Body of pancreas (tissue), 4 donors: ENCODE measurements around the gene KCNT2. TPM values are rescaled to one million over a fixed set of nuclear protein-coding genes. Genes with fewer than 3 reads are reported as not detected.
A peak's percentile ranks its signal among the peaks of the same experiment; 100 is the strongest.

Experiments used
- ATAC-seq: fragments of 150-250 bp; one replicate; pipeline ENCODE4 v1.9.1; 2016
- DNase-seq, 4 donors: peaks; one replicate each; pipeline ENCODE4 v3.0.0-alpha.2; 2019
- H3K27ac ChIP-seq, 4 donors: fragments of 200-600 bp; sonication (generic); 1 replicate in 3 of 4; 2 replicates in 1 of 4; pipeline versions ENCODE4 v1.5.1 to v1.6.1; 2016 to 2019; ENCODE audit warnings: mild to moderate bottlenecking in 1 of 4, mixed read lengths in 1 of 4, moderate library complexity in 1 of 4
- H3K27me3 ChIP-seq, 2 donors: fragments of 200-600 bp; sonication (generic); one replicate each; pipeline ENCODE4 v1.6.0; 2016; ENCODE audit warnings: mild to moderate bottlenecking in 1 of 2
- H3K36me3 ChIP-seq, 2 donors: fragments of 200-600 bp; sonication (generic); replicated peaks in 1 of 2; 2 replicates each; pipeline ENCODE4 v1.5.1; 2016; ENCODE audit warnings: low read depth in 2 of 2; ENCODE audit not compliant: insufficient read depth in 1 of 2
- H3K4me1 ChIP-seq: fragments of 200-600 bp; sonication (generic); one replicate; pipeline ENCODE4 v1.6.0; 2016
- H3K4me3 ChIP-seq, 2 donors: fragments of 200-600 bp; sonication (generic); 1 replicate in 1 of 2; 2 replicates in 1 of 2; pipeline ENCODE4 v1.5.1; 2016 to 2019
- H3K9me3 ChIP-seq, 3 donors: fragments of 200-600 bp; sonication (generic); 1 replicate in 2 of 3; 2 replicates in 1 of 3; pipeline ENCODE4 v1.5.1; 2016
- POLR2A ChIP-seq, 3 donors: fragments of 450-650 bp; IDR thresholded peaks; one replicate each; pipeline ENCODE4 v1.6.1; 2016; ENCODE audit warnings: antibody characterized with exemption in 3 of 3, mild to moderate bottlenecking in 2 of 3
- WGBS, 2 donors: methylation state at CpG; one replicate each; pipeline ENCODE4 v1.1.5; 2017; 5-methylcytosine and 5-hydroxymethylcytosine counted together
- intact Hi-C: fragments of 100-400 bp; cut with DNase I; formaldehyde crosslinking; loops from one replicate; pipeline ENCODE4 v1.15.1; 2023
- total RNA-seq, 2 donors: library from RNA; depleted of rRNA; stranded (reverse); fragments of >200 nt; gene quantifications; one replicate each; pipeline ENCODE4 v1.1.0, GENCODE V29; 2016
- TF ChIP-seq, protein P1 (sequence below), 7 experiments: fragments of 450-650 bp in 4 of 7; fragments of 200-600 bp in 3 of 7; sonication (generic) in 3 of 7; IDR thresholded peaks; one replicate each; pipeline ENCODE4 v1.5.1; 2016 to 2019; ENCODE audit warnings: antibody characterized with exemption in 7 of 7

KCNT2 gene
- total RNA-seq, 2 donors from 2014 or later = 0.78 to 0.99 TPM

DNA sequence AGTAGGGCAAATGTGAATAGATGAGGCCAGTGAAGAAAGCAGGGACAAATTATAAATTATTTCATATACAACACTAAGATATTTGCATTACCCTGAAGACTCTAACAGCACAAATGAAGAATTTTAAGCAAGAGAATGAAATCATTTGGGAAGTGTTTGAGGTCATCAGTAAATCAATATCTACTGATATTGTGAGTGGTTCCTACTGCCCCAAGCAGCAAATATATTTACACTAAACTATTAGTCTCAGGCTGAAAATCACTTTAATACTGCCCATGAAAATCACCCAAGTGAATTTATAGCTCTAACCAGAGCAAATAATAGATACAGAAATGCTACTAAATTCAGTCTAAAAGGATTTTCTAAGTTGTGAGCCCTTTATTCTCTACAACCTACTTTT is 163.6 kb downstream of the KCNT2 start:
- Histone ChIP-seq H3K9me3 (no peaks in the 10 kb centered on the region), H3K27me3 (no peaks in the 10 kb centered on the region), H3K4me3 (no peak overlapping the region), H3K4me1 (no peaks in the 10 kb centered on the region), H3K36me3 (no peaks in the 10 kb centered on the region), H3K27ac (no peak overlapping the region)
- intact Hi-C loops = no loop called here
- ATAC-seq (no peak), DNase-seq (no peak)
- no peak for TF ChIP-seq POLR2A (IDR thresholded peaks at IDR 0.05)
- TF ChIP-seq, protein P1, sequence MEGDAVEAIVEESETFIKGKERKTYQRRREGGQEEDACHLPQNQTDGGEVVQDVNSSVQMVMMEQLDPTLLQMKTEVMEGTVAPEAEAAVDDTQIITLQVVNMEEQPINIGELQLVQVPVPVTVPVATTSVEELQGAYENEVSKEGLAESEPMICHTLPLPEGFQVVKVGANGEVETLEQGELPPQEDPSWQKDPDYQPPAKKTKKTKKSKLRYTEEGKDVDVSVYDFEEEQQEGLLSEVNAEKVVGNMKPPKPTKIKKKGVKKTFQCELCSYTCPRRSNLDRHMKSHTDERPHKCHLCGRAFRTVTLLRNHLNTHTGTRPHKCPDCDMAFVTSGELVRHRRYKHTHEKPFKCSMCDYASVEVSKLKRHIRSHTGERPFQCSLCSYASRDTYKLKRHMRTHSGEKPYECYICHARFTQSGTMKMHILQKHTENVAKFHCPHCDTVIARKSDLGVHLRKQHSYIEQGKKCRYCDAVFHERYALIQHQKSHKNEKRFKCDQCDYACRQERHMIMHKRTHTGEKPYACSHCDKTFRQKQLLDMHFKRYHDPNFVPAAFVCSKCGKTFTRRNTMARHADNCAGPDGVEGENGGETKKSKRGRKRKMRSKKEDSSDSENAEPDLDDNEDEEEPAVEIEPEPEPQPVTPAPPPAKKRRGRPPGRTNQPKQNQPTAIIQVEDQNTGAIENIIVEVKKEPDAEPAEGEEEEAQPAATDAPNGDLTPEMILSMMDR (IDR thresholded peaks at IDR 0.05) = no peak

DNA sequence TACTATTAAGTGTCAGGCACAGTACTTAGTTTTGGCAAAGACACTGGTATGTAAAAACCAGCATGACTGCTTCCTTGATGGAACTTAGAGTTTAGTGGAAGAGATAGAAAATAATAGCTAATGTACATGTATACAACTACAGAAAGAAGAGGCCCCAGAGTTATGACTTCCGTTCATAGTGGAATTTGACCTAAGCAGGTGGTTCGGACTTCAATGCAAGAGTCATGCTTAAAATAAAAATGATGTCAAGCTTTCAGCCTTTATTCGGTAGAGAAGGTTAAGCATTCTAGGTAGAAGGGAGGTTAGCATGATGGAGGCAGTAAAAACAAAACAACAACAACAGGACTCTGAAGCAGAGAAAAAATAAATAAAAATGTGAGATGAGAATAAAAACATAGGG is 165.9 kb downstream of the KCNT2 start:
- H3K27ac ChIP-seq = no peak overlapping the region
- TF ChIP-seq, protein P1 (IDR thresholded peaks at IDR 0.05) = no peak
- TF ChIP-seq POLR2A (IDR thresholded peaks at IDR 0.05) = no peak
- no peaks in the 10 kb centered on the region for H3K36me3 ChIP-seq
- H3K4me3 ChIP-seq = no peak overlapping the region
- ATAC-seq = no peak
- no peaks in the 10 kb centered on the region for H3K27me3 ChIP-seq
- DNase-seq = no peak
- H3K9me3 ChIP-seq = no peaks in the 10 kb centered on the region
- H3K4me1 ChIP-seq = peaks cover 4% of the 10 kb centered on the region
- WGBS, 2 donors = 87 to 90% methylated on average over 3 of the region's 3 CpGs
- intact Hi-C loops = no loop called here

DNA sequence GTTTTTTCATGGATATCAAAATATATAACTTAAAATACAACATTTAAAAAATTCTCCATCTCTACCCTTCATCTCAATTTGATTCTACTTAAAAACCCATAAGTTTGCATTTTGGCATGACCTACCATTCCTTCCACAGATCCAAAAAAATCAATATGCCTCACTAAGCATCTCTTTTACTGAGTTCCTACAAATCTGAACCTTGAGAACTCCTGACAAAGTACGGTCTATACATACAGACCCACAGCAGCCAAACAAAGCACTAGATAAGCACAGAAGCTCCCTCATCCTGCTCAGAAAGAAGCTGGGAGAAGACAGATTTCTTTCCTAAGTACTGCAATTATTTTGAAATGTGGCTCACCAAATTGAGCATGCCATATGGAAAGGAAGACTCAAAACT is 167.5 kb downstream of the KCNT2 start:
- intact Hi-C loops = no loop called here
- Histone ChIP-seq H3K4me1 (peaks cover 4% of the 10 kb centered on the region), H3K36me3 (no peaks in the 10 kb centered on the region), H3K27me3 (no peaks in the 10 kb centered on the region), H3K27ac (no peak overlapping the region), H3K9me3 (no peaks in the 10 kb centered on the region), H3K4me3 (no peak overlapping the region)
- TF ChIP-seq POLR2A (IDR thresholded peaks at IDR 0.05) = no peak
- TF ChIP-seq, protein P1 (IDR thresholded peaks at IDR 0.05) = no peak
- WGBS, 2 donors = 59 to 75% methylated on average over 1 of the region's 1 CpG
- DNase-seq = no peak
- ATAC-seq = no peak

DNA sequence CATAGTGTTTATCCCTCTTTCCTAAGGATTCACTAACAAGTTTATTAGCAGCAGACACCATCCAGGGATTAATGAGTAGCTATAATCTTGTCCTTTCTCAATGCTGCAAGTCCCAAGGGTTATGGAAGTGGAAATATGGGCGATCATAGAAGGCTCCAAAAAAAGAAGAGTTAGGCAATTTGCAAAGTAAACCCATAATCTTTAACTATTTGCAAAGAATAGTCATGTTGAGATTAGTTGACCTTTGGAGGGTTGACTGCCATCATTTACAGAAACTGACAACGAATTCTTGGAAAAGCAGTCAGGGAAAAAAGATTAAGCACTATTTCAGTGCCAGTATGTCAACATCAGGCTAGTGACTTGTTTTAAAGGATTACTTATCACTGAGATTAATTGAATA is 169.9 kb downstream of the KCNT2 start:
- DNase-seq (no peak), ATAC-seq (peak; percentile 84)
- H3K9me3 ChIP-seq = no peaks in the 10 kb centered on the region
- H3K36me3 ChIP-seq = no peaks in the 10 kb centered on the region
- no peak overlapping the region for H3K4me3 ChIP-seq
- no peak for TF ChIP-seq POLR2A (IDR thresholded peaks at IDR 0.05)
- TF ChIP-seq, protein P1 (IDR thresholded peaks at IDR 0.05) = no peak
- H3K27ac ChIP-seq = no peak overlapping the region
- H3K27me3 ChIP-seq = no peaks in the 10 kb centered on the region
- 4 to 16% methylated on average over 2 of the region's 2 CpGs for WGBS, 2 donors
- intact Hi-C loops = no loop called here
- peaks cover 4% of the 10 kb centered on the region for H3K4me1 ChIP-seq

DNA sequence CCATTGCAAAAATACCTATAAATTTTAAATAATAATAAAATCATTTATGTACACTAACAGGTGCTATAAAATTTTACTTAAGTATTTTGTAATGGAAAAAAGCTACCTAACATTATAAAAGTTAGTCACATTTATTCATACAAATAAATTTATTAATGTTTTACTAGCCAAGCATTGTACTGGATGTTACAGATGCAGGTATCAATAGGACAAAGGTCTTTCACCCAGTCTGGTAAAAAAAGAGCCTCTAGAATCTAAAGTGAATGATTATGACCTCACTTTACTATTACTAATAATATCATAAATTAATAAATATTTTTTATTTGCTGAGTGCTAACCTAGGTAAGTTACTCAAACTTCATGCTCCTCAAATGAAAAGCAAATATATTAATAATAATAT is 170.6 kb downstream of the KCNT2 start:
- Histone ChIP-seq H3K36me3 (no peaks in the 10 kb centered on the region), H3K27ac (no peak overlapping the region)
- TF ChIP-seq, protein P1 (IDR thresholded peaks at IDR 0.05) = no peak
- TF ChIP-seq POLR2A (IDR thresholded peaks at IDR 0.05) = no peak

More for the DNA sequence above, 170.6 kb downstream of the KCNT2 start:
- H3K9me3 ChIP-seq = no peaks in the 10 kb centered on the region
- DNase-seq (no peak), ATAC-seq (no peak)
- H3K27me3 ChIP-seq = no peaks in the 10 kb centered on the region
- H3K4me3 ChIP-seq = no peak overlapping the region
- intact Hi-C loops = no loop called here
- peaks cover 4% of the 10 kb centered on the region for H3K4me1 ChIP-seq
